RCC 7860 (cell line): Measurements from ENCODE around the gene ABCB6.

Experiments used
- DNase-seq: peaks from one replicate; pipeline ENCODE4 v3.0.0-alpha.2; 2015; ENCODE audit warnings: low spot score
- FAIRE-seq: peaks from 2 replicates; lab custom pipeline; 2012; peaks lifted over from hg19 to GRCh38; lab: Jason Lieb, UNC

The ABCB6 gene

DNA sequence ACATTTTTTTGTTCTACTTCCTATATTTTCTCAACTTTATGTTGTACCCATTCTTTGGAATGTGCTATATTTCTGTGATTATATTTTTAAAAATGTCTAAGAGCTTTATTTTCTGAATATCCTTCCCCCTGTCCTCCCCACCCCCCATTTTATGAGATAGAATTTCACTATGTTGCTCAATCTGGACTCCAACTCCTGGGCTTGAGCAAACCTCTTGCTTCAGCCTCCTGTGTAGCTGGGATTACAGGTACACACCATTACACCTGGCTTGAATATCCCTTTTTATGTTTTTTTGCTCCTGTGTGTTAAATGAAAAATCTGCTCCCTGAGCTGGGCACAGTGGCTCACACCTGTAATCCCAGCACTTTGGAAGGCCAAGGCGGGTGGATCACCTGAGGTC is 21.4 kb downstream of the ABCB6 start:
- DNase-seq, result no peak
- FAIRE-seq, result no peak

- no peak for FAIRE-seq
These were observed 31.9 kb downstream of the ABCB6 start for GRCh38 chr2:219186754-219187456.

DNA sequence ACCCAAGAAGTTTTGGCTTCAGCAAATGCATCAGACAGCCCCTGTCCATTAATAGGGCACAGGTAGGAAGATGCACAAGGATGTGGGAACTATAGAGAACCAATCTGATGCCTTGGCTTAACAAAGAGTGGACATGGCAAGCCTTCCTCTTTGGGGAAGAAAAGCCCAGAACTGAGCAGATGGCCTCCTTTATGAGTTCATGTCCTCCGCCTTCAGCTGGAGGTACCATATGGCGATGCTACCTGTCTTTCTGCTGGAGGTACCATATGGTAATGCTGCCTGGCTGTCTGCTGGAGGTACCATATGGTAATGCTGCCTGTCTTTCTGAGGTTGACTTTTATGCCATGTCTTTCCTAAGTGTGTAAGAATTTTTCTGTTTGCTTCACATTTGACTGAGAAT is 34.6 kb downstream of the ABCB6 start:
- no peak for FAIRE-seq
- DNase-seq, result no peak

More at GRCh38 chr2:219186754-219187456, 31.9 kb downstream of the ABCB6 start:
- no peak for DNase-seq

GRCh38 chr2:219183151-219183772 is 35.5 kb downstream of the ABCB6 start:
- DNase-seq, result no peak
- no peak for FAIRE-seq

- DNase-seq (no peak), FAIRE-seq (no peak)
These were observed 36.2 kb downstream of the ABCB6 start for GRCh38 chr2:219182331-219183150.

DNA sequence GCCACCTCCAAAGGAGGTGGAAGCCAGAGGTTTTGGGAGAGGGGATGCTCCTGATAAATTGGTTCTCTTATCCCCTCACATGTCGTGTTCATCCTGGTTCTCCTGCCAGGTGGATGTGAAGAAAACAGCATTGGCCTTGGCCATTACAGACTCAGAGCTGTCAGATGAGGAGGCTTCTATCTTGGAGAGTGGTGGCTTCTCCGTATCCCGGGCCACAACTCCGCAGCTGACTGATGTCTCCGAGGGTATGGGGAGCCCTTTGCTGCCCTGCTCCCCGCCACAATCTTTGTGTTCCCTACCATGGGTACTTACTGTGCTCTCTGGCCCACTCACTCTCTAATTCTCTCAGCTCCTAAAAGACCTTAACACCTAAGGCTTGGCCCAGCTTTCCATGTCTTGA is 37.2 kb downstream of the ABCB6 start:
- FAIRE-seq (no peak), DNase-seq (no peak)

GRCh38 chr2:219180961-219181360 is 37.8 kb downstream of the ABCB6 start:
- FAIRE-seq (no peak), DNase-seq (no peak)

- no peak for DNase-seq
- FAIRE-seq, result no peak
These were observed 38.9 kb downstream of the ABCB6 start for GRCh38 chr2:219179601-219180465.

DNA sequence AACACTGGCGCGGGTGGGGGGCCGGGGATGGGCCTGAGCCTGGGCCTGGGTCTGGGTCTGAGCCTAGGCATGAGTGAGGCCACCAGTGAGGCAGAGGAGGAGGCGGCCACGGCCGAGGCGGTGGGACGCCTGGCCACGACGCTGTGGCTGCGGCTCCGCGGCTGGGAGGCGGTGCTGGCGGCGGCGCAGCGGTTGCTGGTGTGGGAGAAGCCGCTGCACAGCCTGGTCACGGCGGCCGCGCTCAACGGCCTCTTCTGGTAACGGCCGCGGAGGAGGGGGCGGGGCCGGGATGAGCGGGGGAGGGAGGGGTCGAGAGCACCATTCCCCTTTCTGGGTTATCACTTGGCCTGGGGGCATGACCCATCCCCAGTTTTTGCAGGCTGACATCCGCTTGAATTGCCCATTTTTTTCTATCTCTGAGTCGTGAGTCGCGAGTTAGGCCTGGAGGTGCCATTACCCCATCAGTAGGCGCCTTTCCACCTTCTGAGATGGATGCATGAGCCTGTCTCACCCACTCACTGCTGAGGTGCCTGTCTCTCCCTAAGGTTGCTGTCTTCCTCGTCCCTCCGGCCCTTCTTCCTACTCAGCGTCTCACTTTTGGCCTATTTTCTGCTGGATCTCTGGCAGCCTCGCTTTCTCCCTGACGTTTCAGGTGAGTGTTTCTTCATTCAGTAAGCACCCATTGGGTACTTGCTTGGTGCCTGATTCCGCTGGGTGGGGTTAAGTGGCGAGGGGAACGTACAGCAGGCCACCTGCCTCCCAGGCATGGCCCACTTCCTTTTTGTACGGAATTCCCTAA is 40.2 kb downstream of the ABCB6 start:
- DNase-seq, result peak; percentile 19

DNA sequence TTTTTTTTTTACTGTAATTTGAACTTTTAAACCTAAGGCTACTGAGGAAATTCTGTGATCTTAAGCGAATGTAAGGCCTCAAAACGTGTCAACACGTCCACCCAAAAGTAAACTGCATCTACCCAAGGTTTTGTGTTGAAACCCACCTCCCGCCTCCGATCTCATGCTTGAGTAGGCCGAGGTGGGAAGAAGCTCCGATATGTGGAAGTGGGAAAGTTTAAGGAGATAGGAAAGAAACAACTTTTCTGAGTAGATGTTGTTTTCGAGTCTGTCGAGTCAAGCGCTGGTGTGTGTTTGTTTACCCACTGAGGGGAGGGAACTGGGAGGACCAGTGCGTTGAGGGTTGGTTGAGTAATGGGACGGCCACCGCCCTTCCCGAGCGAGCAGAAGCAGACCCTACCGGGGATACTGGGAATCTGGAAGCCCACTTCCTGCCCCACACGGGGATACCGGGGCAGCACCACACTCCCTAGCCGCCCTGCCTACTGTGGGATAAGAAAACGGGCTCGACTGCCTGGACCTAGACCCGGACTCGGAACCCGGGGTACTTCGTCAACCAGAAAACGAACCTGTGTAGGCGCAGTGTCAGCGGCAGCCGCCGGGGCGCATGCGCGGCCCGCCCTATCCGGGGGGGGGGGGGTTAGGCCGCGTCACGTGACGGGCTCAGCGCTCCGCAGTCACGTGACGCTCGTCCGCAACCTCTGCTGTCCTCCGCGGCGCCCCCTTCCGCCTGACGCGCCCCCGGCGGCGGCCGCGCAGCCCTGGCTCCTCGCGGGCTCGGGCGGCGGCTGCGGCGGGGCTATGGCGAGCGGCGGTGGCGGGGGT is 41.0 kb downstream of the ABCB6 start, which contains the start of gene RETREG2:
Gene RETREG2, plus strand, starts transcription at position 724 of the 825 bp plus-strand sequence. Its CDS starts 78 bp downstream, at position 802.
- FAIRE-seq, result no peak

More for the DNA sequence above, 40.2 kb downstream of the ABCB6 start:
- no peak for FAIRE-seq

DNA sequence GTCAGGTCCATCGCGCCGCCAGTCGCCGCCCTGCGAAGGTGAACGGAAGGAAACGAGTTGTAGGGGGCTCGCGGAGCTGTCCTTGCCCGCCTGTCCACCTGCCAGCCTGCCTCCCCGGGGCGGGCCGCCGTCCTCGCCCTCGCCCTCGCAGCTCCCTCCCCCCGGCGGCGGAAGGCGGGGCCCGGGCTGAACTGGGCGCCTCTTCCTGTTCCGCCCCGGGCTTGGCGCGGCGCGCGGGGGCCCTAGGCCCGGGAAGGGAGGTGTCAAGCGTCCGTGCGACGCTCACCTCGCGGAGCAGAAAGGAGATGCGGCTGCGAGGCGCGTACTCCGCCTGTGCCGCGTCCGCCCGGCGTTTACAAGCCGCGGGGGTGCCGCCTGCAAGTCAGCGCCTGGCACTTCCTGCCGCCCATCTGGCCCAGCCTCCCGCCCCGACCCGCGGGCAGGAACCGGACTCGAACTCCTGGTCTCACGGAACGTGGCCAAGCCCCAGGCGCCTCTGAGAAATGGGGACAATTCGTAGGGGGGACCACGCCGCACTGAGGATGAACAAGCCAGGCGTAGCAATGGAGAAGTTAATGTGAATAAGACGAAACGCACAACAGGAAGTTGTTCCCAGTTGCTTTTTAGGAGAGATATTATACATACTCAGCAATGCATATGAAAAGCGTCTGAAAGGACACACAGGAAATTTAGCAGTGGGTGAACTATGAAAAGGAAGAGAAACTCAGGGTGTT is 41.8 kb downstream of the ABCB6 start, which contains the start of gene CNPPD1:
Gene CNPPD1, minus strand, starts transcription at position 108 of the 734 bp plus-strand sequence. Its CDS starts 97 bp downstream, at position 11.
- no peak for FAIRE-seq
- peak; percentile 74 for DNase-seq

More for the DNA sequence above, 41.0 kb downstream of the ABCB6 start, which contains the start of gene RETREG2:
- peak; percentile 82 for DNase-seq

- DNase-seq (peak; percentile 22), FAIRE-seq (no peak)
These were observed 42.6 kb downstream of the ABCB6 start for GRCh38 chr2:219175928-219176817.

DNA sequence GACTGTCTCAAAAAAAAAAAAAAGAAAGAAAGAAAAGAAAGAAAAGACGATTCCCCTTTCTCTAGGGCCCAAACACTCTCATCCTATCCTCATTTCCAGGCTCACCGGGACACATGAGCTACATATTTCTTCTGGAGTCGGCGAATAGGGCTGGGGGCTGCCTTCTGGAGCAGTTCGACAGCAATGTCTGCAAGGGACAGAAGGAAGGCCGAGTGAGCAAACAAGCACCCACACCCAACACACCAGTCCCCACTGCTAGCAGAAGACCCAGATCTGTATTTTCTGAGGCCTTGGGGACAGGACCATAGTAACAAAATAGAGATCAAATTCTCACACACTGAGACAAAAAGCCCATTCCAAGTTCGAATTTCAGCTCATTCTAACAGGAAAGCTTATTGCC is 43.3 kb downstream of the ABCB6 start:
- FAIRE-seq, result no peak
- DNase-seq, result no peak

DNA sequence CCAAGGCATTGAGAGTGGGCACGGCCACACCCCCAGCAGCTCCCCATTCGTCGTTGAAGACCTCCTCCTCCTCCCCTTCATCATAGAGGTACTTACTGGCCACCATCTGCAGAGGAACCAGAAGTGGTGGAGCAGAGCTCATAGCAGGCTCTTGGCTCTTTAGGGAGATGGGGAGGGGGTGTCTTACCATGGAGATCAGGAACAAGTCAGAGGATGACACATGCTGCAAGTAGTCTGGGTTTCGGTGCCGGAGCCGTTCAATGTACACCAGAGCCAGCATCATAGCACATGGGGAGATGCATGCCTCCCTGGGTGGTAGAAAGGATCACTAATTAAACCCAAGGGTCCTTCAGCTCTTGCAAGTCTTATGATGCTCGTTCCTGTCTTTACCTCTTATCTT is 44.0 kb downstream of the ABCB6 start:
- FAIRE-seq (no peak), DNase-seq (no peak)

GRCh38 chr2:219174146-219174545 is 44.6 kb downstream of the ABCB6 start:
- DNase-seq, result peak; percentile 37
- no peak for FAIRE-seq

DNA sequence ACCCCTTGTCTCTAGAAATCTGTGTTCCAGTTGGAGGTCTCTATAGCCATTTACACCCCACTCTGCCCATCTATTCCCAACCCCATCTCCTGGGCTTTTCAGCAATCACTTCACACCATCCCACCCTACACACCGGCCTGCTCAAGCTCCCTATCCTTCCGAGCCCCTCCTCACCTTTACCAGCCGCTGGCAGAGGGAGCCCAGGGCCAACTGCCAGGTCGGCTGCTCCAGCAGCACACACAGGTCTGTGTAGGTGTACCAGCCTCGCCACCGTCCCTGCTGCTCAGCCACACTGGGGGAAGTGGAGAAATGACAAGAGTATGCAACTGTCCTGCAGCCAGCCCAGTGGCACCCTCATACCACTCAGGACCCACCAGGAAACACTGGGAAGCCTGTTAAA is 45.6 kb downstream of the ABCB6 start:
- DNase-seq (no peak), FAIRE-seq (no peak)
